Fibroblast of peridontal ligament (primary cell): Measurements from ENCODE around the gene SKAP1.

Source experiments
- DNase-seq: peaks from one replicate; pipeline ENCODE4 v3.0.0-alpha.2; 2010; ENCODE audit errors: extremely low read depth

The SKAP1 gene

GRCh38 chr17:48110761-48111160 is 319.3 kb downstream of the SKAP1 start:
- DNase-seq, result no peak

GRCh38 chr17:48107137-48108055 is 322.6 kb downstream of the SKAP1 start, which contains the start of gene SNX11:
Gene SNX11, plus strand, starts transcription at chr17:48107766. Its CDS starts 4,278 bp downstream, at chr17:48112044.
- DNase-seq, result peak; percentile 69

- DNase-seq, result no peak
Measured at GRCh38 chr17:48106802-48107136, 323.2 kb downstream of the SKAP1 start.

GRCh38 chr17:48104440-48104839 is 325.6 kb downstream of the SKAP1 start:
- DNase-seq, result no peak

- no peak for DNase-seq
Measured at GRCh38 chr17:48102798-48103715, 327.0 kb downstream of the SKAP1 start.

- no peak for DNase-seq
Measured at GRCh38 chr17:48102043-48102750, 327.8 kb downstream of the SKAP1 start.

- peak; percentile 92 for DNase-seq
Measured at GRCh38 chr17:48101012-48101720, 328.8 kb downstream of the SKAP1 start, which contains the start of gene CBX1. Gene CBX1, minus strand, starts transcription at chr17:48101478. Its CDS starts 24,474 bp downstream, at chr17:48077004.

GRCh38 chr17:48100591-48101011 is 329.4 kb downstream of the SKAP1 start:
- DNase-seq, result peak; percentile 59

GRCh38 chr17:48100160-48100559 is 329.9 kb downstream of the SKAP1 start:
- peak; percentile 51 for DNase-seq

GRCh38 chr17:48095611-48096010 is 334.4 kb downstream of the SKAP1 start:
- DNase-seq, result peak; percentile 66

- no peak for DNase-seq
Measured at GRCh38 chr17:48093341-48094045, 336.5 kb downstream of the SKAP1 start.

GRCh38 chr17:48084932-48085331 is 345.1 kb downstream of the SKAP1 start:
- no peak for DNase-seq
